K562 (cell line): ENCODE data around the gene SLC66A2. TPM values are rescaled to one million over a fixed set of nuclear protein-coding genes. Genes with fewer than 3 reads are reported as not detected.

ENCODE experiments used
- ATAC-seq: fragments of 200-7000 bp; cut with Tn5 transposase; 3 replicates; pipeline ENCODE4 v1.9.1; 2020; ENCODE audit warnings: moderate library complexity
- BruUV-seq: library from RNA; stranded (reverse); fragments of 400-500 nt; replicated peaks from 2 replicates; lab custom pipeline; 2021; lab: Mats Ljungman, UMichigan
- CTCF ChIA-PET: fragments of 300-600 bp; formaldehyde crosslinking; extraction: SDS; loops from one replicate; lab custom pipeline; 2021; ENCODE audit warnings: low intra/inter-chr PET ratio; lab: Yijun Ruan, JAX
- POLR2A ChIA-PET: fragments of 300-600, 350-650 bp; sonication (Branson Sonifier 250); formaldehyde crosslinking; extraction: SDS; loops from one replicate; lab custom pipeline; 2021; ENCODE audit warnings: antibody characterized with exemption, inconsistent platforms; lab: Yijun Ruan, JAX
- DNase-seq, 4 experiments: peaks; one replicate each; pipeline versions ENCODE4 v3.0.0 to v3.0.0-alpha.2; 2011 to 2018; ENCODE audit warnings: low spot score in 3 of 4, mixed read lengths in 3 of 4; ENCODE audit errors: extremely low read depth in 1 of 4
- FAIRE-seq: peaks from 2 replicates; lab custom pipeline; 2011; peaks lifted over from hg19 to GRCh38; lab: Jason Lieb, UNC
- H2AFZ ChIP-seq: 2 replicates; pipeline ENCODE4 v1.6.0; 2011; ENCODE audit warnings: low read depth, low read length, control low read depth, inconsistent platforms
- H3K27ac ChIP-seq: fragments of 200-600 bp; 3 replicates; pipeline ENCODE4 v1.8.0; 2011; ENCODE audit warnings: low read depth, mild to moderate bottlenecking, control low read depth, inconsistent platforms, low read length, moderate library complexity, mixed read lengths; ENCODE audit errors: extremely low read depth
- H3K27me3 ChIP-seq, 2 experiments: fragments of 300-600 bp in 1 of 2; 2 replicates in 1 of 2; 3 replicates in 1 of 2; pipeline versions ENCODE4 v1.6.0 to v1.8.0; 2011; ENCODE audit warnings: inconsistent platforms in 2 of 2, low read length in 2 of 2, mild to moderate bottlenecking in 1 of 2, mixed read lengths in 1 of 2, moderate library complexity in 1 of 2; ENCODE audit not compliant: control insufficient read depth in 2 of 2, insufficient read depth in 2 of 2
- H3K36me3 ChIP-seq: fragments of 300-600 bp; 3 replicates; pipeline ENCODE4 v1.8.0; 2011; ENCODE audit warnings: mild to moderate bottlenecking, low read length, inconsistent platforms; ENCODE audit not compliant: control insufficient read depth, insufficient read depth
- H3K4me1 ChIP-seq, 2 experiments: fragments of 200-600 bp in 1 of 2; replicated peaks in 1 of 2; 2 replicates in 1 of 2; 3 replicates in 1 of 2; pipeline versions ENCODE4 v1.5.1 to v1.8.0; 2011; ENCODE audit warnings: inconsistent platforms in 2 of 2, low read length in 2 of 2, mild to moderate bottlenecking in 1 of 2, mixed read lengths in 1 of 2, moderate library complexity in 1 of 2; ENCODE audit not compliant: control insufficient read depth in 2 of 2, insufficient read depth in 2 of 2
- H3K4me2 ChIP-seq: 2 replicates; pipeline ENCODE4 v1.6.1; 2011; ENCODE audit warnings: low read length, control low read depth, inconsistent platforms, mixed read lengths; ENCODE audit not compliant: insufficient read depth
- H3K4me3 ChIP-seq: fragments of 200-600 bp; sonication (generic), shearing (Covaris generic); 2 replicates; pipeline ENCODE4 v1.5.1; 2016; ENCODE audit warnings: control low read depth, inconsistent platforms
- H3K79me2 ChIP-seq: fragments of 200-600 bp; 3 replicates; pipeline ENCODE4 v1.8.0; 2011; ENCODE audit warnings: low read length, inconsistent platforms; ENCODE audit not compliant: control insufficient read depth, insufficient read depth
- H3K9ac ChIP-seq, 2 experiments: 2 replicates each; pipeline versions ENCODE4 v1.6.0 to v1.6.1; 2011; ENCODE audit warnings: low read depth in 2 of 2, low read length in 2 of 2, control low read depth in 1 of 2, inconsistent platforms in 1 of 2, mild to moderate bottlenecking in 1 of 2, mixed read lengths in 1 of 2; ENCODE audit not compliant: insufficient read depth in 1 of 2
- H3K9me1 ChIP-seq: one replicate; pipeline ENCODE4 v1.6.0; 2011; ENCODE audit warnings: inconsistent platforms, mild to moderate bottlenecking, low read length, moderate library complexity; ENCODE audit not compliant: control insufficient read depth, insufficient read depth
- H3K9me3 ChIP-seq: replicated peaks from 2 replicates; pipeline ENCODE4 v1.5.1; 2011; ENCODE audit warnings: low read depth, low read length, inconsistent platforms; ENCODE audit not compliant: control insufficient read depth, insufficient read depth
- H4K20me1 ChIP-seq: replicated peaks from 2 replicates; pipeline ENCODE4 v1.6.1; 2011; ENCODE audit warnings: low read length, inconsistent platforms, mixed read lengths; ENCODE audit not compliant: control insufficient read depth, insufficient read depth
- ATF2 ChIP-seq: sonication (generic); formaldehyde crosslinking; IDR thresholded peaks from 2 replicates; pipeline ENCODE4 v1.8.1; 2022; ENCODE audit warnings: missing genetic modification reagents
- BCOR ChIP-seq: fragments of 450-650 bp; IDR thresholded peaks from 2 replicates; pipeline ENCODE4 v1.6.1; 2016
- CBX1 ChIP-seq: sonication (generic); IDR thresholded peaks from 2 replicates; pipeline ENCODE4 v1.6.1; 2016; ENCODE audit warnings: antibody characterized with exemption, low read depth, mild to moderate bottlenecking
- ESRRB ChIP-seq: fragments of 250-450 bp; sonication (Bioruptor Pico); IDR thresholded peaks from 2 replicates; pipeline ENCODE4 v1.5.0; 2020; ENCODE audit warnings: mild to moderate bottlenecking, moderate library complexity, borderline replicate concordance
- HIVEP1 ChIP-seq: fragments of 250-450 bp; sonication (Bioruptor Pico); IDR thresholded peaks from 2 replicates; pipeline ENCODE4 v1.4.0; 2020; ENCODE audit warnings: mild to moderate bottlenecking
- NFIX ChIP-seq: fragments of 250-450 bp; sonication (Bioruptor Pico); IDR thresholded peaks from 2 replicates; pipeline ENCODE4 v1.4.0; 2020; ENCODE audit warnings: low read depth, mild to moderate bottlenecking, moderate library complexity
- PKNOX1 ChIP-seq: fragments of 450-650 bp; IDR thresholded peaks from 2 replicates; pipeline ENCODE4 v1.6.1; 2016
- RBM34 ChIP-seq: fragments of 200-400 bp; formaldehyde crosslinking; IDR thresholded peaks from 2 replicates; pipeline ENCODE4 v1.6.1; 2018; ENCODE audit warnings: low read length, borderline replicate concordance; ENCODE audit not compliant: insufficient read depth
- ZBTB11 ChIP-seq, 3 experiments: fragments of 200-800 bp in 1 of 3; fragments of 250-450 bp in 1 of 3; fragments of 450-650 bp in 1 of 3; sonication (Bioruptor Pico) in 1 of 3; sonication (Bioruptor generic) in 1 of 3; formaldehyde crosslinking in 1 of 3; IDR thresholded peaks; 2 replicates each; pipeline versions ENCODE4 v1.6.1 to v1.8.0; 2016 to 2022; ENCODE audit warnings: mild to moderate bottlenecking in 2 of 3, missing genetic modification characterization in 2 of 3, missing compliant biosample characterization in 1 of 3, moderate library complexity in 1 of 3
- ZEB2 ChIP-seq: fragments of 450-650 bp; IDR thresholded peaks from 2 replicates; pipeline ENCODE4 v1.6.1; 2016
- ZNF282 ChIP-seq: sonication (generic); formaldehyde crosslinking; IDR thresholded peaks from 2 replicates; pipeline ENCODE4 v1.8.1; 2023; ENCODE audit warnings: missing genetic modification reagents
- ZNF583 ChIP-seq: fragments of 250-450 bp; sonication (Bioruptor Pico); IDR thresholded peaks from 2 replicates; pipeline ENCODE4 v1.4.0; 2020
- WGBS: fragments of 100-300 bp; shearing (Covaris generic); methylation state at CpG from one replicate; pipeline ENCODE4 v1.1.6; 2016; ENCODE audit warnings: low coverage, mixed read lengths; ENCODE audit not compliant: insufficient coverage; ENCODE audit errors: missing lambda C conversion rate; 5-methylcytosine and 5-hydroxymethylcytosine counted together
- in situ Hi-C: fragments of 300-500 bp; cut with MboI; formaldehyde crosslinking; loops from 4 replicates; pipeline ENCODE4 v1.15.0; 2018; ENCODE audit warnings: inconsistent platforms, mixed read lengths
- intact Hi-C: fragments of 100-400 bp; cut with micrococcal nuclease; formaldehyde crosslinking; loops from 2 replicates; pipeline ENCODE4 v1.14.2; 2022
- polyA plus RNA-seq, 8 experiments: library from polyadenylated mRNA; depleted of rRNA in 4 of 8; stranded (reverse) in 5 of 8; unstranded in 3 of 8; fragments of >200 nt; fragmentation: Nextera tagmentation in 2 of 8; fragmentation: Illumina TruSeq in 1 of 8; extraction: Ambion mirVana in 2 of 8; extraction: Trizol in 1 of 8; gene quantifications; 2 replicates each; pipeline versions ENCODE4 v1.2.1 to v1.2.3, GENCODE V29; 2011 to 2014; ENCODE audit warnings: inconsistent platforms in 1 of 8, missing spikeins in 1 of 8
- total RNA-seq, 7 experiments: library from RNA; depleted of rRNA in 6 of 7; stranded (reverse); fragments of >200 nt in 6 of 7; fragmentation: Illumina TruSeq in 2 of 7; extraction: Trizol in 2 of 7; gene quantifications; 2 replicates each; pipeline versions ENCODE4 v1.2.1 to v1.2.3, GENCODE V29; 2011 to 2021; ENCODE audit warnings: low replicate concordance in 1 of 7

SLC66A2 gene
- total and polyA plus RNA-seq, 9 of the 15 experiments (the other 6 are each of a cell fraction or from before 2014, with no cell fraction given): 0.25 to 17.5 (median 5.6) TPM

GRCh38 chr18:79870301-79871025 lies 81.0 kb downstream of the SLC66A2 start (continued):
- no peak for TF ChIP-seq ZBTB11 (CRISPR knock-in tag; IDR thresholded peaks at IDR 0.05)

GRCh38 chr18:79869591-79870300 lies 81.7 kb downstream of the SLC66A2 start:
- no peak for DNase-seq
- H4K20me1 ChIP-seq: no peaks in the 10 kb centered on the region
- H3K79me2 ChIP-seq: no peaks in the 10 kb centered on the region
- WGBS: 6% methylated on average over 12 of the region's 32 CpGs
- H3K4me1 ChIP-seq: peaks cover 0 to 20% of the 10 kb centered on the region in 2 experiments; a peak in 2 of 5 replicates
- H3K4me3 ChIP-seq: no peak overlapping the region
- CTCF ChIA-PET: no interaction called here
- no peak for ATAC-seq
- H3K27ac ChIP-seq: no peak overlapping the region
- BruUV-seq: no TSS peak
- no peaks in the 10 kb centered on the region for H3K36me3 ChIP-seq
- no peak overlapping the region for H3K9ac ChIP-seq
- no peak overlapping the region for H3K4me2 ChIP-seq
- POLR2A ChIA-PET: no interaction called here
- peaks cover 17 to 71% of the 10 kb centered on the region in 2 experiments; a peak in 4 of 5 replicates for H3K27me3 ChIP-seq
- in situ Hi-C loops (no loop called here), intact Hi-C loops (no loop called here)
- H2AFZ ChIP-seq: no peak overlapping the region
- no peaks in the 10 kb centered on the region for H3K9me1 ChIP-seq
- FAIRE-seq: no peak
- H3K9me3 ChIP-seq: no peaks in the 10 kb centered on the region
- TF ChIP-seq RBM34: no peak
- TF ChIP-seq CBX1: no peak
- TF ChIP-seq ATF2 (CRISPR knock-in tag): no peak
- TF ChIP-seq NFIX (CRISPR knock-in tag): no peak
- TF ChIP-seq ZEB2: no peak
- no peak for TF ChIP-seq ZNF282 (CRISPR knock-in tag)
- TF ChIP-seq ESRRB (CRISPR knock-in tag): no peak
- TF ChIP-seq BCOR: no peak
- no peak for TF ChIP-seq HIVEP1 (CRISPR knock-in tag)
- no peak for TF ChIP-seq PKNOX1
- TF ChIP-seq ZNF583 (CRISPR knock-in tag): no peak
